HCT116 (cell line): Measurements from ENCODE around the gene IPCEF1. TPM values are rescaled to one million over a fixed set of nuclear protein-coding genes. Genes with fewer than 3 reads are reported as not detected.

ENCODE experiments used
- ATAC-seq: fragments of 200-7000 bp; cut with Tn5 transposase; 2 replicates; pipeline ENCODE4 v1.9.1; 2020; ENCODE audit warnings: mild to moderate bottlenecking, moderate library complexity
- BruUV-seq: library from RNA; stranded (reverse); fragments of 400-500 nt; replicated peaks from 2 replicates; lab custom pipeline; 2021; lab: Mats Ljungman, UMichigan
- CTCF ChIA-PET: fragments of 300-600 bp; sonication (Branson Sonifier 250); formaldehyde crosslinking; loops from one replicate; lab custom pipeline; 2021; ENCODE audit warnings: antibody characterized with exemption; lab: Charles Lee
- POLR2A ChIA-PET: fragments of 300-600, 350-600 bp; sonication (Branson Sonifier 250); formaldehyde crosslinking; loops from one replicate; lab custom pipeline; 2021; ENCODE audit warnings: antibody characterized with exemption; lab: Charles Lee
- RAD21 ChIA-PET, 2 experiments: fragments of 300-600 bp; sonication (Branson Sonifier 250); formaldehyde crosslinking; loops; one replicate each; lab custom pipeline; 2023; ENCODE audit warnings: low total read pairs in 2 of 2; ENCODE audit not compliant: uncharacterized antibody in 2 of 2, unreplicated experiment in 2 of 2, low non-redundant PET in 1 of 2; lab: Charles Lee
- DNase-seq: peaks from one replicate; pipeline ENCODE4 v3.0.0-alpha.2; 2010; ENCODE audit warnings: low read depth, low spot score
- H2AFZ ChIP-seq: fragments of 200-600 bp; shearing (Covaris generic), sonication (generic); 2 replicates; pipeline ENCODE4 v1.6.1; 2017; ENCODE audit warnings: low read depth, mixed run types, mixed read lengths, antibody characterized with exemption, low read length; ENCODE audit not compliant: poor library complexity, severe bottlenecking
- H3K27ac ChIP-seq: 2 replicates; pipeline ENCODE4 v1.5.1; 2012; ENCODE audit warnings: low read depth, low read length
- H3K27me3 ChIP-seq: fragments of 200-600 bp; sonication (generic); 2 replicates; pipeline ENCODE4 v1.6.1; 2016; ENCODE audit warnings: mixed run types, low read length, mixed read lengths; ENCODE audit not compliant: insufficient read depth
- H3K36me3 ChIP-seq, 2 experiments: fragments of 200-500 bp in 1 of 2; fragments of 200-600 bp in 1 of 2; sonication (Bioruptor generic) in 1 of 2; sonication (generic) in 1 of 2; 2 replicates each; pipeline versions ENCODE4 v1.5.1 to v1.6.1; 2014 to 2016; ENCODE audit warnings: low read length in 2 of 2, inconsistent platforms in 1 of 2, mixed read lengths in 1 of 2, mixed run types in 1 of 2; ENCODE audit not compliant: insufficient read depth in 2 of 2, control insufficient read depth in 1 of 2
- H3K4me1 ChIP-seq, 2 experiments: fragments of 200-600 bp in 1 of 2; sonication (generic) in 1 of 2; 2 replicates each; pipeline versions ENCODE4 v1.5.1 to v1.6.1; 2012 to 2017; ENCODE audit warnings: low read length in 2 of 2, inconsistent platforms in 1 of 2, mild to moderate bottlenecking in 1 of 2, mixed read lengths in 1 of 2, mixed run types in 1 of 2, moderate library complexity in 1 of 2; ENCODE audit not compliant: insufficient read depth in 2 of 2, control insufficient read depth in 1 of 2
- H3K4me2 ChIP-seq: fragments of 200-600 bp; sonication (generic); 2 replicates; pipeline ENCODE4 v1.6.1; 2017; ENCODE audit warnings: mixed run types, low read length, mixed read lengths
- H3K4me3 ChIP-seq, 2 experiments: fragments of 200-600 bp in 1 of 2; sonication (generic) in 1 of 2; replicated peaks in 1 of 2; 2 replicates each; pipeline ENCODE4 v1.5.1; 2011 to 2016; ENCODE audit warnings: low read length in 2 of 2, control low read depth in 1 of 2, low read depth in 1 of 2, mild to moderate bottlenecking in 1 of 2, mixed read lengths in 1 of 2, mixed run types in 1 of 2
- H3K79me2 ChIP-seq: fragments of 200-600 bp; sonication (generic); 2 replicates; pipeline ENCODE4 v1.6.1; 2017; ENCODE audit warnings: mild to moderate bottlenecking, mixed run types, low read length, moderate library complexity, mixed read lengths; ENCODE audit not compliant: insufficient read depth
- H3K9ac ChIP-seq: fragments of 200-600 bp; sonication (generic); 2 replicates; pipeline ENCODE4 v1.6.1; 2016; ENCODE audit warnings: low read length, mixed read lengths
- H3K9me2 ChIP-seq: fragments of 200-600 bp; sonication (generic), shearing (Covaris generic); 2 replicates; pipeline ENCODE4 v1.6.1; 2017; ENCODE audit warnings: mixed run types, mild to moderate bottlenecking, moderate library complexity; ENCODE audit not compliant: insufficient read depth
- H3K9me3 ChIP-seq, 2 experiments: fragments of 200-500 bp in 1 of 2; fragments of 200-600 bp in 1 of 2; sonication (Bioruptor generic) in 1 of 2; sonication (generic) in 1 of 2; 2 replicates each; pipeline ENCODE4 v1.6.1; 2014 to 2017; ENCODE audit warnings: low read length in 2 of 2, mixed read lengths in 2 of 2, inconsistent platforms in 1 of 2, low read depth in 1 of 2, mild to moderate bottlenecking in 1 of 2, mixed run types in 1 of 2, moderate library complexity in 1 of 2; ENCODE audit not compliant: control insufficient read depth in 1 of 2, insufficient read depth in 1 of 2
- H4K20me1 ChIP-seq: fragments of 200-600 bp; sonication (generic), shearing (Covaris generic); 2 replicates; pipeline ENCODE4 v1.6.1; 2017; ENCODE audit warnings: mixed run types, mild to moderate bottlenecking, moderate library complexity; ENCODE audit not compliant: insufficient read depth
- REST ChIP-seq: IDR thresholded peaks from 2 replicates; pipeline ENCODE4 v1.6.1; 2012; ENCODE audit warnings: low read depth
- intact Hi-C: fragments of 100-400 bp; cut with micrococcal nuclease; formaldehyde crosslinking; loops from 2 replicates; pipeline ENCODE4 v1.10.0; 2022
- total RNA-seq: library from RNA; stranded (reverse); gene quantifications from one replicate; pipeline ENCODE4 v1.2.1, GENCODE V29; 2021; ENCODE audit not compliant: unreplicated experiment

Gene IPCEF1
- total RNA-seq, 1 experiment from 2014 or later: 0.32 TPM

GRCh38 chr6:154134471-154135147, 222.0 kb downstream of the IPCEF1 start:
- H3K9me3 ChIP-seq: no peaks in the 10 kb centered on the region

More at GRCh38 chr6:154134471-154135147, 222.0 kb downstream of the IPCEF1 start:
- Histone ChIP-seq H4K20me1 (no peaks in the 10 kb centered on the region), H3K4me2 (no peak overlapping the region), H3K4me3 (no peak overlapping the region), H3K9ac (no peak overlapping the region), H3K9me2 (no peaks in the 10 kb centered on the region), H3K79me2 (no peaks in the 10 kb centered on the region), H3K27me3 (no peaks in the 10 kb centered on the region; the same call in 1 of the 2 replicates), H2AFZ (no peak overlapping the region), H3K4me1 (no peaks in the 10 kb centered on the region), H3K27ac (no peak overlapping the region), H3K36me3 (no peaks in the 10 kb centered on the region)
- TF ChIP-seq REST: no peak
- no peak for DNase-seq
- ChIA-PET RAD21 (no interaction called here), POLR2A (no interaction called here), CTCF (no interaction called here)
- no peak for ATAC-seq
- BruUV-seq: no TSS peak
- intact Hi-C loops: no loop called here
